PFSK-1 (cell line): ENCODE data around the gene DGUOK.

Experiments used
- POLR2AphosphoS5 ChIP-seq: IDR thresholded peaks from 2 replicates; pipeline ENCODE4 v1.6.1; 2012; ENCODE audit warnings: low read depth, mild to moderate bottlenecking, control low read depth, low read length, moderate library complexity
- REST ChIP-seq, 2 experiments: IDR thresholded peaks; 2 replicates each; pipeline versions ENCODE4 v1.6.1 to v1.8.0; 2011 to 2012; ENCODE audit warnings: low read depth in 2 of 2, low read length in 2 of 2, control low read depth in 1 of 2, inconsistent platforms in 1 of 2, mild to moderate bottlenecking in 1 of 2, moderate library complexity in 1 of 2; ENCODE audit not compliant: insufficient read depth in 1 of 2
- SIN3A ChIP-seq: IDR thresholded peaks from 2 replicates; pipeline ENCODE4 v1.6.1; 2012; ENCODE audit warnings: mild to moderate bottlenecking, low read length, moderate library complexity, borderline replicate concordance; ENCODE audit not compliant: insufficient read depth
- TAF1 ChIP-seq: IDR thresholded peaks from 2 replicates; pipeline ENCODE4 v1.6.1; 2012; ENCODE audit warnings: low read length, control low read depth, borderline replicate concordance; ENCODE audit not compliant: insufficient read depth

DNA sequence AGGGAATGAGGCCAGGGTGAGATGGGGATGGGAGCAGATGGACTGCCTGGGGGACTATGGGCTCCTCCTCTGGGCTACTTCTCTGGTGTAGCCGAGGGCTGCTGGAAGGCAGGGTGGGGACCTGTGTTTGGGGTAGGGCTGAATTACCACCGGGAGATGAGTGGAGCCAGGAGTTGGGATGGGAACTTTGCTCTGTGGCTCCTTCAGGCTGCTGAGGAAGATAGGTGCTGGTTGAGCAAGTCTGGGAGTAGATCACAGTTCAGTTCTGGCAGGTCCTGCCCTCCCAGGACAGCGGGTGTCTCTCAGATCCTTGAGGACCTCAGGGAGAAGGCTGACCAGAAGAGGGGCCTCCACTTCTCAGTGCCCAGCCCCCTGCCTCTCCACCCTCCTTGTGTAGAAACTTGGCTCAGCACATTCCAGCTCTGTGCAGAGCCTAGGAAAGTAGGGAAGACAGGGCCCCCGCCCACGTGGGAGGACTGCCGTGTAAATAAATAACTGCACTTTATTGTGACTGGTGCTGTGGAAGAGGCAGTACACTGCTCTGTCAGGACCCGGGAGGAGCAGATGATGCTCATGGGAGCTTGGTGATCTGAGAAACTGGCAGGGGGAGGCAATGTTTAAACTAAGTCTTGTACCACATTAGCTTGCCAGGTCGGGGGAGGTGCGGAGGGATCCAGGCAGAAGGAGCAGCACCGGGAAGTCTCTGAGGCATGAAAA is 73.4 kb downstream of the DGUOK start:
- TF ChIP-seq TAF1 (no peak), POLR2AphosphoS5 (no peak), REST (IDR thresholded peaks at IDR 0.05; ENCODE audit: insufficient read depth in 1 of 2, low read depth in 2 of 2, low read length in 2 of 2) (no peak), SIN3A (peak; percentile 84; the same call in 1 of the 2 replicates)
